HG03558 (cell line): ENCODE results near the gene ARHGEF4.

Experiments used
- ATAC-seq: cut with Tn5 transposase; IDR thresholded peaks from one replicate; pipeline ENCODE4 v1.9.1; 2021; ENCODE audit warnings: moderate number of reproducible peaks; ENCODE audit not compliant: unreplicated experiment; ENCODE audit errors: extremely low read depth

The ARHGEF4 gene

GRCh38 chr2:130848526-130849210 is 12.0 kb downstream of the ARHGEF4 start:
- ATAC-seq, result no peak

GRCh38 chr2:130849896-130850787 is 13.4 kb downstream of the ARHGEF4 start:
- ATAC-seq, result no peak

GRCh38 chr2:130850788-130851623 is 14.3 kb downstream of the ARHGEF4 start:
- no peak for ATAC-seq

- no peak for ATAC-seq
Measured at GRCh38 chr2:130851624-130852382, 15.1 kb downstream of the ARHGEF4 start.

- ATAC-seq, result no peak
Measured at GRCh38 chr2:130852521-130853115, 15.9 kb downstream of the ARHGEF4 start.

GRCh38 chr2:130853391-130853790 is 16.7 kb downstream of the ARHGEF4 start:
- ATAC-seq, result no peak

- ATAC-seq, result no peak
Measured at GRCh38 chr2:130854301-130854700, 17.6 kb downstream of the ARHGEF4 start.

GRCh38 chr2:130864830-130865800 is 28.4 kb downstream of the ARHGEF4 start:
- ATAC-seq, result no peak

GRCh38 chr2:130869441-130870160 is 32.9 kb downstream of the ARHGEF4 start:
- ATAC-seq, result no peak

GRCh38 chr2:130870161-130870485 is 33.4 kb downstream of the ARHGEF4 start:
- no peak for ATAC-seq

GRCh38 chr2:130870779-130871178 is 34.1 kb downstream of the ARHGEF4 start:
- ATAC-seq, result no peak

GRCh38 chr2:130871843-130872740 is 35.4 kb downstream of the ARHGEF4 start:
- ATAC-seq, result no peak

- no peak for ATAC-seq
Measured at GRCh38 chr2:130872741-130873125, 36.0 kb downstream of the ARHGEF4 start.

- no peak for ATAC-seq
Measured at GRCh38 chr2:130873700-130874346, 37.1 kb downstream of the ARHGEF4 start.

- no peak for ATAC-seq
Measured at GRCh38 chr2:130874512-130874911, 37.8 kb downstream of the ARHGEF4 start.

- ATAC-seq, result no peak
Measured at GRCh38 chr2:130875935-130876334, 39.2 kb downstream of the ARHGEF4 start.
